GM20000 (cell line): ENCODE results near the gene ACAN.

Source experiments
- DNase-seq: peaks from one replicate; pipeline ENCODE4 v3.0.0; 2012; ENCODE audit warnings: low spot score
- CTCF ChIP-seq: IDR thresholded peaks from 2 replicates; pipeline ENCODE4 v1.5.1; 2012; ENCODE audit warnings: mild to moderate bottlenecking, control low read depth; ENCODE audit errors: extremely low read depth, missing control alignments

Gene ACAN

GRCh38 chr15:88864861-88865497 lies 61.7 kb downstream of the ACAN start:
- TF ChIP-seq CTCF: no peak
- DNase-seq: no peak

GRCh38 chr15:88865498-88866099 lies 62.4 kb downstream of the ACAN start:
- no peak for TF ChIP-seq CTCF
- no peak for DNase-seq

- no peak for TF ChIP-seq CTCF
- DNase-seq: no peak
Measured at GRCh38 chr15:88866295-88866881, 63.2 kb downstream of the ACAN start.

GRCh38 chr15:88871313-88871712 lies 68.1 kb downstream of the ACAN start:
- no peak for DNase-seq
- no peak for TF ChIP-seq CTCF

- DNase-seq: no peak
- no peak for TF ChIP-seq CTCF
Measured at GRCh38 chr15:88872106-88872505, 68.9 kb downstream of the ACAN start.

- TF ChIP-seq CTCF: no peak
Measured at GRCh38 chr15:88872706-88873105, 69.5 kb downstream of the ACAN start.

GRCh38 chr15:88873786-88874185 lies 70.5 kb downstream of the ACAN start:
- TF ChIP-seq CTCF: no peak
- DNase-seq: no peak

More at GRCh38 chr15:88872706-88873105, 69.5 kb downstream of the ACAN start:
- no peak for DNase-seq
